DOHH2 (cell line): ENCODE data around the gene HAND2.

ENCODE experiments used
- CTCF ChIP-seq: fragments of 200-600 bp; sonication (generic); IDR thresholded peaks from one replicate; pipeline ENCODE4 v1.5.1; 2014; ENCODE audit warnings: antibody characterized with exemption, mild to moderate bottlenecking, low read depth, low read length; ENCODE audit not compliant: poor library complexity, severe bottlenecking
- EZH2phosphoT487 ChIP-seq: fragments of 200-600 bp; sonication (generic); IDR thresholded peaks from 2 replicates; pipeline ENCODE4 v1.6.1; 2017; ENCODE audit warnings: borderline replicate concordance, mild to moderate bottlenecking, antibody characterized with exemption, low read length, moderate library complexity, mixed read lengths

GRCh38 chr4:173490817-173491528 lies 39.1 kb downstream of the HAND2 start:
- TF ChIP-seq CTCF (no peak), EZH2phosphoT487 (no peak)
